ENCODE data around the gene COL11A1.

DNA sequence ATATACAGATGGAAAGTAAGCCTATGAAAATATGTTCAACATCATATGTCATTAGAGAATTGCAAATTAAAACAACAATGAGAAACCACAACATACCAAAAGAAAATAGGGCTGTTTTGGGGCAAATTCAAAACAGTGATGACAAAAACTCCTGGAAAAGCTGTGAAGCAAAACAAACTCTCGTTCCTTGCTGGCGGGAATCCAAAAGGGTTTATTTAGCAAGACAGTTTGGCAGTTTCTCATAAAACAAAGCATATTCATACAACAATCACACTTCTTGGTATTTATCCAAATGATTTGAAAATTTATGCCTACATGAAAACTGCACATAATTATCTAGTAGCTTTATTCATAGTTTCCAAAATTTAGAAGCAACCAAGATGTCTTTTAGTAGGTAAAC, 44.4 kb downstream of the COL11A1 start:
- TF ChIP-seq CTCF (conservative IDR thresholded peaks at IDR 0.05; ENCODE audit: low read depth in 2 of 2) (no peak), EZH2 (IDR thresholded peaks at IDR 0.05; ENCODE audit: low read depth, unreplicated experiment) (no peak), POLR2AphosphoS5 (IDR thresholded peaks at IDR 0.05; ENCODE audit: low read depth) (no peak), CREB1 (CRISPR knock-in tag; IDR thresholded peaks at IDR 0.05; ENCODE audit: low read depth) (no peak), ZNF331 (CRISPR knock-in tag; IDR thresholded peaks at IDR 0.05; ENCODE audit: low read depth) (no peak), EZH2phosphoT487 (IDR thresholded peaks at IDR 0.05; ENCODE audit: unreplicated experiment) (no peak), STAT1 (IDR thresholded peaks at IDR 0.05; ENCODE audit: unreplicated experiment) (no peak)
- TF ChIP-seq, protein P1, sequence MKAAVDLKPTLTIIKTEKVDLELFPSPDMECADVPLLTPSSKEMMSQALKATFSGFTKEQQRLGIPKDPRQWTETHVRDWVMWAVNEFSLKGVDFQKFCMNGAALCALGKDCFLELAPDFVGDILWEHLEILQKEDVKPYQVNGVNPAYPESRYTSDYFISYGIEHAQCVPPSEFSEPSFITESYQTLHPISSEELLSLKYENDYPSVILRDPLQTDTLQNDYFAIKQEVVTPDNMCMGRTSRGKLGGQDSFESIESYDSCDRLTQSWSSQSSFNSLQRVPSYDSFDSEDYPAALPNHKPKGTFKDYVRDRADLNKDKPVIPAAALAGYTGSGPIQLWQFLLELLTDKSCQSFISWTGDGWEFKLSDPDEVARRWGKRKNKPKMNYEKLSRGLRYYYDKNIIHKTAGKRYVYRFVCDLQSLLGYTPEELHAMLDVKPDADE (IDR thresholded peaks at IDR 0.05), result no peak
- TF ChIP-seq, protein P2, sequence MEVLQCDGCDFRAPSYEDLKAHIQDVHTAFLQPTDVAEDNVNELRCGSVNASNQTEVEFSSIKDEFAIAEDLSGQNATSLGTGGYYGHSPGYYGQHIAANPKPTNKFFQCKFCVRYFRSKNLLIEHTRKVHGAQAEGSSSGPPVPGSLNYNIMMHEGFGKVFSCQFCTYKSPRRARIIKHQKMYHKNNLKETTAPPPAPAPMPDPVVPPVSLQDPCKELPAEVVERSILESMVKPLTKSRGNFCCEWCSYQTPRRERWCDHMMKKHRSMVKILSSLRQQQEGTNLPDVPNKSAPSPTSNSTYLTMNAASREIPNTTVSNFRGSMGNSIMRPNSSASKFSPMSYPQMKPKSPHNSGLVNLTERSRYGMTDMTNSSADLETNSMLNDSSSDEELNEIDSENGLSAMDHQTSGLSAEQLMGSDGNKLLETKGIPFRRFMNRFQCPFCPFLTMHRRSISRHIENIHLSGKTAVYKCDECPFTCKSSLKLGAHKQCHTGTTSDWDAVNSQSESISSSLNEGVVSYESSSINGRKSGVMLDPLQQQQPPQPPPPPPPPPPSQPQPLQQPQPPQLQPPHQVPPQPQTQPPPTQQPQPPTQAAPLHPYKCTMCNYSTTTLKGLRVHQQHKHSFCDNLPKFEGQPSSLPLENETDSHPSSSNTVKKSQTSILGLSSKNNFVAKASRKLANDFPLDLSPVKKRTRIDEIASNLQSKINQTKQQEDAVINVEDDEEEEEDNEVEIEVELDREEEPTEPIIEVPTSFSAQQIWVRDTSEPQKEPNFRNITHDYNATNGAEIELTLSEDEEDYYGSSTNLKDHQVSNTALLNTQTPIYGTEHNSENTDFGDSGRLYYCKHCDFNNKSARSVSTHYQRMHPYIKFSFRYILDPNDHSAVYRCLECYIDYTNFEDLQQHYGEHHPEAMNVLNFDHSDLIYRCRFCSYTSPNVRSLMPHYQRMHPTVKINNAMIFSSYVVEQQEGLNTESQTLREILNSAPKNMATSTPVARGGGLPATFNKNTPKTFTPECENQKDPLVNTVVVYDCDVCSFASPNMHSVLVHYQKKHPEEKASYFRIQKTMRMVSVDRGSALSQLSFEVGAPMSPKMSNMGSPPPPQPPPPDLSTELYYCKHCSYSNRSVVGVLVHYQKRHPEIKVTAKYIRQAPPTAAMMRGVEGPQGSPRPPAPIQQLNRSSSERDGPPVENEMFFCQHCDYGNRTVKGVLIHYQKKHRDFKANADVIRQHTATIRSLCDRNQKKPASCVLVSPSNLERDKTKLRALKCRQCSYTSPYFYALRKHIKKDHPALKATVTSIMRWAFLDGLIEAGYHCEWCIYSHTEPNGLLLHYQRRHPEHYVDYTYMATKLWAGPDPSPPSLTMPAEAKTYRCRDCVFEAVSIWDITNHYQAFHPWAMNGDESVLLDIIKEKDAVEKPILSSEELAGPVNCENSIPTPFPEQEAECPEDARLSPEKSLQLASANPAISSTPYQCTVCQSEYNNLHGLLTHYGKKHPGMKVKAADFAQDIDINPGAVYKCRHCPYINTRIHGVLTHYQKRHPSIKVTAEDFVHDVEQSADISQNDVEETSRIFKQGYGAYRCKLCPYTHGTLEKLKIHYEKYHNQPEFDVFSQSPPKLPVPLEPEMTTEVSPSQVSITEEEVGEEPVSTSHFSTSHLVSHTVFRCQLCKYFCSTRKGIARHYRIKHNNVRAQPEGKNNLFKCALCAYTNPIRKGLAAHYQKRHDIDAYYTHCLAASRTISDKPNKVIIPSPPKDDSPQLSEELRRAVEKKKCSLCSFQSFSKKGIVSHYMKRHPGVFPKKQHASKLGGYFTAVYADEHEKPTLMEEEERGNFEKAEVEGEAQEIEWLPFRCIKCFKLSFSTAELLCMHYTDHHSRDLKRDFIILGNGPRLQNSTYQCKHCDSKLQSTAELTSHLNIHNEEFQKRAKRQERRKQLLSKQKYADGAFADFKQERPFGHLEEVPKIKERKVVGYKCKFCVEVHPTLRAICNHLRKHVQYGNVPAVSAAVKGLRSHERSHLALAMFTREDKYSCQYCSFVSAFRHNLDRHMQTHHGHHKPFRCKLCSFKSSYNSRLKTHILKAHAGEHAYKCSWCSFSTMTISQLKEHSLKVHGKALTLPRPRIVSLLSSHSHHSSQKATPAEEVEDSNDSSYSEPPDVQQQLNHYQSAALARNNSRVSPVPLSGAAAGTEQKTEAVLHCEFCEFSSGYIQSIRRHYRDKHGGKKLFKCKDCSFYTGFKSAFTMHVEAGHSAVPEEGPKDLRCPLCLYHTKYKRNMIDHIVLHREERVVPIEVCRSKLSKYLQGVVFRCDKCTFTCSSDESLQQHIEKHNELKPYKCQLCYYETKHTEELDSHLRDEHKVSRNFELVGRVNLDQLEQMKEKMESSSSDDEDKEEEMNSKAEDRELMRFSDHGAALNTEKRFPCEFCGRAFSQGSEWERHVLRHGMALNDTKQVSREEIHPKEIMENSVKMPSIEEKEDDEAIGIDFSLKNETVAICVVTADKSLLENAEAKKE (CRISPR knock-in tag; IDR thresholded peaks at IDR 0.05), result no peak

Measured in GM23338 (cell line).